Measurements from ENCODE around the gene JARID2.

DNA sequence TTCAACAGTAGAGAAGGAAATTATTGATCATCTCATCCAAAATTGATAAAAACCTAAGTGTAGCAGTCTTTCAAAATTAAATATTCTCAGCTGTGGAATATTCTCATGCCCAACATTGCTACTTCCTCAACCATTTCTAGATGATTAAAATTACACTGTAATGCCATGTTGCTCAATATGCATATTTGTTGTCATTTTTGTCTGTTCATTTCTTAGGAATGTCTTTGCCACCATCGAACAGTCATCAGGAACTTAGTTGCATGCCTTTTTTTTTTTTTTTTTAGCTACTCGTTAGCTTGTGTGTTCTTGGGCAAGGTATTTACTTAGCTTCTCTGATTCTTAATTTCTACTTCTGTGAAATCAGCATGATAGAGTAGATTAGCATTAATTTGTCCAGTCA lies 228.3 kb downstream of the JARID2 start:
- TF ChIP-seq CEBPB (tag; IDR thresholded peaks at IDR 0.05): no peak
- no peak for TF ChIP-seq XRCC3 (IDR thresholded peaks at IDR 0.05)
- TF ChIP-seq, protein P1, sequence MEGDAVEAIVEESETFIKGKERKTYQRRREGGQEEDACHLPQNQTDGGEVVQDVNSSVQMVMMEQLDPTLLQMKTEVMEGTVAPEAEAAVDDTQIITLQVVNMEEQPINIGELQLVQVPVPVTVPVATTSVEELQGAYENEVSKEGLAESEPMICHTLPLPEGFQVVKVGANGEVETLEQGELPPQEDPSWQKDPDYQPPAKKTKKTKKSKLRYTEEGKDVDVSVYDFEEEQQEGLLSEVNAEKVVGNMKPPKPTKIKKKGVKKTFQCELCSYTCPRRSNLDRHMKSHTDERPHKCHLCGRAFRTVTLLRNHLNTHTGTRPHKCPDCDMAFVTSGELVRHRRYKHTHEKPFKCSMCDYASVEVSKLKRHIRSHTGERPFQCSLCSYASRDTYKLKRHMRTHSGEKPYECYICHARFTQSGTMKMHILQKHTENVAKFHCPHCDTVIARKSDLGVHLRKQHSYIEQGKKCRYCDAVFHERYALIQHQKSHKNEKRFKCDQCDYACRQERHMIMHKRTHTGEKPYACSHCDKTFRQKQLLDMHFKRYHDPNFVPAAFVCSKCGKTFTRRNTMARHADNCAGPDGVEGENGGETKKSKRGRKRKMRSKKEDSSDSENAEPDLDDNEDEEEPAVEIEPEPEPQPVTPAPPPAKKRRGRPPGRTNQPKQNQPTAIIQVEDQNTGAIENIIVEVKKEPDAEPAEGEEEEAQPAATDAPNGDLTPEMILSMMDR (IDR thresholded peaks at IDR 0.05 in 2 of 3, conservative IDR thresholded peaks at IDR 0.05 in 1 of 3; ENCODE audit: insufficient read depth in 2 of 3, low read depth in 1 of 3, low read length in 3 of 3): no peak
- TF ChIP-seq TEAD2 (tag; IDR thresholded peaks at IDR 0.05): no peak
- no peak for TF ChIP-seq ZNF274 (IDR thresholded peaks at IDR 0.05; ENCODE audit: borderline replicate concordance, low read depth, low read length)
- TF ChIP-seq NONO (IDR thresholded peaks at IDR 0.05; ENCODE audit: low read depth in 2 of 2, low read length in 1 of 2): no peak

Measured in K562 (cell line).